HepG2 (cell line): ENCODE data around the gene ZNF490. TPM values are rescaled to one million over a fixed set of nuclear protein-coding genes. Genes with fewer than 3 reads are reported as not detected.
A peak's percentile ranks its signal among the peaks of the same experiment; 100 is the strongest.

Experiments
- DPF2 ChIP-seq: sonication (generic); formaldehyde crosslinking; IDR thresholded peaks from 2 replicates; pipeline ENCODE4 v1.4.0; 2020; ENCODE audit warnings: mild to moderate bottlenecking, low read depth, missing genetic modification reagents, borderline replicate concordance
- EED ChIP-seq: sonication (generic); formaldehyde crosslinking; IDR thresholded peaks from 2 replicates; pipeline ENCODE4 v1.5.0; 2020; ENCODE audit warnings: mild to moderate bottlenecking, missing genetic modification reagents
- HHEX ChIP-seq: IDR thresholded peaks from 2 replicates; pipeline ENCODE4 v1.6.1; 2016; ENCODE audit warnings: control low read depth
- IKZF1 ChIP-seq: fragments of 450-650 bp; IDR thresholded peaks from 2 replicates; pipeline ENCODE4 v1.7.1; 2016
- MEIS2 ChIP-seq: sonication (generic); formaldehyde crosslinking; IDR thresholded peaks from 2 replicates; pipeline ENCODE4 v1.9.0; 2021; ENCODE audit warnings: mild to moderate bottlenecking, missing genetic modification reagents
- NBN ChIP-seq: fragments of 450-650 bp; conservative IDR thresholded peaks from 2 replicates; pipeline ENCODE4 v1.6.1; 2017
- RBAK ChIP-seq: sonication (generic); formaldehyde crosslinking; IDR thresholded peaks from 2 replicates; pipeline ENCODE4 v1.5.1; 2020; ENCODE audit warnings: mild to moderate bottlenecking, missing genetic modification reagents
- RXRA ChIP-seq: sonication (generic); formaldehyde crosslinking; IDR thresholded peaks from 2 replicates; pipeline ENCODE4 v1.5.1; 2020; ENCODE audit warnings: missing genetic modification reagents
- TBX3 ChIP-seq: fragments of 450-650 bp; IDR thresholded peaks from 2 replicates; pipeline ENCODE4 v1.6.1; 2017; ENCODE audit warnings: antibody characterized with exemption, mild to moderate bottlenecking, inconsistent platforms, borderline replicate concordance
- ZFP36L1 ChIP-seq: sonication (generic); formaldehyde crosslinking; IDR thresholded peaks from 2 replicates; pipeline ENCODE4 v1.8.0; 2022; ENCODE audit warnings: mild to moderate bottlenecking, missing genetic modification reagents, moderate library complexity
- ZFP36L2 ChIP-seq: sonication (generic); formaldehyde crosslinking; IDR thresholded peaks from 2 replicates; pipeline ENCODE4 v1.4.0; 2020; ENCODE audit warnings: missing genetic modification reagents
- ZFP82 ChIP-seq: sonication (generic); formaldehyde crosslinking; IDR thresholded peaks from 2 replicates; pipeline ENCODE4 v1.5.1; 2020; ENCODE audit warnings: mild to moderate bottlenecking, missing genetic modification reagents, borderline replicate concordance
- ZIK1 ChIP-seq: sonication (generic); formaldehyde crosslinking; IDR thresholded peaks from 2 replicates; pipeline ENCODE4 v1.5.0; 2020; ENCODE audit warnings: mild to moderate bottlenecking, low read depth, missing genetic modification reagents, borderline replicate concordance
- ZNF136 ChIP-seq: sonication (generic); formaldehyde crosslinking; IDR thresholded peaks from 2 replicates; pipeline ENCODE4 v1.8.1; 2022; ENCODE audit warnings: low read depth, mild to moderate bottlenecking, moderate library complexity, missing genetic modification reagents
- ZNF205 ChIP-seq: IDR thresholded peaks from 2 replicates; pipeline ENCODE4 v1.6.1; 2018; ENCODE audit warnings: missing biosample characterization, missing genetic modification reagents
- ZNF263 ChIP-seq: sonication (generic); formaldehyde crosslinking; IDR thresholded peaks from 2 replicates; pipeline ENCODE4 v1.4.0; 2020; ENCODE audit warnings: missing genetic modification reagents
- ZNF33B ChIP-seq: sonication (generic); formaldehyde crosslinking; IDR thresholded peaks from 2 replicates; pipeline ENCODE4 v1.5.1; 2020; ENCODE audit warnings: mild to moderate bottlenecking, missing genetic modification reagents
- ZNF468 ChIP-seq: sonication (generic); formaldehyde crosslinking; IDR thresholded peaks from 2 replicates; pipeline ENCODE4 v1.8.0; 2022; ENCODE audit warnings: mild to moderate bottlenecking, moderate library complexity, missing genetic modification reagents
- ZNF569 ChIP-seq: sonication (generic); formaldehyde crosslinking; IDR thresholded peaks from 2 replicates; pipeline ENCODE4 v1.5.0; 2020; ENCODE audit warnings: mild to moderate bottlenecking, missing genetic modification reagents, moderate library complexity, borderline replicate concordance
- ZNF616 ChIP-seq: sonication (generic); formaldehyde crosslinking; IDR thresholded peaks from 2 replicates; pipeline ENCODE4 v1.5.0; 2020; ENCODE audit warnings: low read depth, mild to moderate bottlenecking, missing genetic modification reagents
- ZNF660 ChIP-seq: sonication (generic); formaldehyde crosslinking; IDR thresholded peaks from 2 replicates; pipeline ENCODE4 v1.5.1; 2020; ENCODE audit warnings: mild to moderate bottlenecking, low read depth, missing genetic modification reagents, borderline replicate concordance
- polyA plus RNA-seq, 8 experiments: library from polyadenylated mRNA; depleted of rRNA in 3 of 8; stranded (reverse) in 7 of 8; unstranded in 1 of 8; fragments of >200 nt; fragmentation: Illumina TruSeq in 4 of 8; extraction: Trizol in 4 of 8; gene quantifications; 2 replicates each; pipeline versions ENCODE4 v1.2.1 to v1.2.3, GENCODE V29; 2011 to 2016; ENCODE audit warnings: low read depth in 4 of 8, missing spikeins in 1 of 8, mixed read lengths in 1 of 8; ENCODE audit not compliant: insufficient read depth in 1 of 8
- total RNA-seq, 5 experiments: library from RNA; depleted of rRNA; stranded (reverse); fragments of >200 nt; fragmentation: Illumina TruSeq; extraction: Trizol; gene quantifications; 2 replicates each; pipeline ENCODE4 v1.2.3, GENCODE V29; 2016; ENCODE audit warnings: low read depth in 1 of 5
- TF ChIP-seq, protein P1 (sequence below): sonication (generic); formaldehyde crosslinking; IDR thresholded peaks from 2 replicates; pipeline ENCODE4; 2020; ENCODE audit warnings: missing genetic modification reagents, mild to moderate bottlenecking, borderline replicate concordance
- TF ChIP-seq, protein P2 (sequence below): sonication (generic); formaldehyde crosslinking; IDR thresholded peaks from 2 replicates; pipeline ENCODE4 v1.4.0; 2020; ENCODE audit warnings: missing genetic modification reagents, borderline replicate concordance
- TF ChIP-seq, protein P3 (sequence below): sonication (generic); formaldehyde crosslinking; conservative IDR thresholded peaks from 2 replicates; pipeline ENCODE4 v1.4.0; 2020; ENCODE audit warnings: missing genetic modification reagents

ZNF490 gene
- total and polyA plus RNA-seq, 2 of the 13 experiments (the other 11 are each of a cell fraction or from before 2014, with no cell fraction given) = 1.3 to 2.9 TPM

DNA sequence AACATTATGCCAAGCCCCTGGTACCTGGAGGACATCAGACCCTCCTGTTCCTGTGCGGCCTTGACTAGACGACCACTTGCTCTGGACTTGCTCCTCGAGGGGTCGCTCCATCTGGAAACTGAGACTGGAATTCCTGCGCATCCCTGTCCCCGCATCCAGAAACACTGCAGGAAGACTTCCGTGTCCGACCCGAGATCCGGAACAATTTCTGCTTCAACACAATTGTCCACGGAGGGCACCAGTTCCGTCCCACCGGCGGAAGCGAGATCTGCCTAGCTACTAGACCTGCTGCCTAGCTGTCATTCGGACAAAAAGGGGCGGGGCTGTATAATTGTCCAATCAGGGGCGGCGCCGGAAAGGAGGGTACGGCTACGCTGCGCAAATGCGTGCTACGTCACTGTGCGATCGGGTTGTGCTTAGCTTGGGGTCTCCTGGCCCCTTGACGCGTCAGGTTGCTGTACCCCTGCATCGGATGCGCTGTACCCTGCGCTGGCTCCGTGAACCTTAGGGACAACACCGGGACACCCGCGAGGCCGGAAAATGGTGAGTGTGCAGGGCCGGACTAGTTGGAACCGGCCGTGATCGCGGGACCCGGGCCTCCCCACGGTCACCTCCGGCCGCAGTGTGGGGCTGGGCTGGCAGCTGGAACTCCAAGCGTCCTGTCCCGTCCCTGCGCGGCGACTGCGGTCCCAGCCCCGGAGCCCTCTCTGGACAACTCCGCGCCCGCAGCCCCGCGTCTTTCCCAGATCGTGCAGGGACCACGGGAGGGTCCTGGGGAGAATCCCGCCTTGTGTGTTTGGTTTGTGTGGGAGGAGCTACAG lies at the start of gene ZNF490, which contains the start of gene ZNF791 (continued):
- TF ChIP-seq ZFP82 = 0 out of 2 replicates have a peak, but pooled peaks have one; percentile 77
- TF ChIP-seq, protein P1, sequence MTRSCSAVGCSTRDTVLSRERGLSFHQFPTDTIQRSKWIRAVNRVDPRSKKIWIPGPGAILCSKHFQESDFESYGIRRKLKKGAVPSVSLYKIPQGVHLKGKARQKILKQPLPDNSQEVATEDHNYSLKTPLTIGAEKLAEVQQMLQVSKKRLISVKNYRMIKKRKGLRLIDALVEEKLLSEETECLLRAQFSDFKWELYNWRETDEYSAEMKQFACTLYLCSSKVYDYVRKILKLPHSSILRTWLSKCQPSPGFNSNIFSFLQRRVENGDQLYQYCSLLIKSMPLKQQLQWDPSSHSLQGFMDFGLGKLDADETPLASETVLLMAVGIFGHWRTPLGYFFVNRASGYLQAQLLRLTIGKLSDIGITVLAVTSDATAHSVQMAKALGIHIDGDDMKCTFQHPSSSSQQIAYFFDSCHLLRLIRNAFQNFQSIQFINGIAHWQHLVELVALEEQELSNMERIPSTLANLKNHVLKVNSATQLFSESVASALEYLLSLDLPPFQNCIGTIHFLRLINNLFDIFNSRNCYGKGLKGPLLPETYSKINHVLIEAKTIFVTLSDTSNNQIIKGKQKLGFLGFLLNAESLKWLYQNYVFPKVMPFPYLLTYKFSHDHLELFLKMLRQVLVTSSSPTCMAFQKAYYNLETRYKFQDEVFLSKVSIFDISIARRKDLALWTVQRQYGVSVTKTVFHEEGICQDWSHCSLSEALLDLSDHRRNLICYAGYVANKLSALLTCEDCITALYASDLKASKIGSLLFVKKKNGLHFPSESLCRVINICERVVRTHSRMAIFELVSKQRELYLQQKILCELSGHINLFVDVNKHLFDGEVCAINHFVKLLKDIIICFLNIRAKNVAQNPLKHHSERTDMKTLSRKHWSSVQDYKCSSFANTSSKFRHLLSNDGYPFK = peak; percentile 91; the same call in 1 of the 2 replicates
- 0 out of 2 replicates have a peak, but pooled peaks have one; percentile 40 for TF ChIP-seq EED (CRISPR knock-in tag)
- TF ChIP-seq DPF2 = no peak; the same call in 1 of the 2 replicates
- no peak for TF ChIP-seq NBN
- TF ChIP-seq ZNF660 (CRISPR knock-in tag) = no peak
- TF ChIP-seq ZNF616 (CRISPR knock-in tag) = peak; percentile 52; the same call in 1 of the 2 replicates
- TF ChIP-seq ZNF33B (CRISPR knock-in tag) = no peak
- TF ChIP-seq HHEX (CRISPR knock-in tag) = no peak
- 0 out of 2 replicates have a peak, but pooled peaks have one; percentile 51 for TF ChIP-seq ZNF205 (CRISPR knock-in tag)
- no peak for TF ChIP-seq ZNF468 (CRISPR knock-in tag)
- no peak for TF ChIP-seq ZNF263 (CRISPR knock-in tag)
- TF ChIP-seq RXRA (CRISPR knock-in tag) = peak; percentile 42
- TF ChIP-seq IKZF1 = no peak
- TF ChIP-seq, protein P2, sequence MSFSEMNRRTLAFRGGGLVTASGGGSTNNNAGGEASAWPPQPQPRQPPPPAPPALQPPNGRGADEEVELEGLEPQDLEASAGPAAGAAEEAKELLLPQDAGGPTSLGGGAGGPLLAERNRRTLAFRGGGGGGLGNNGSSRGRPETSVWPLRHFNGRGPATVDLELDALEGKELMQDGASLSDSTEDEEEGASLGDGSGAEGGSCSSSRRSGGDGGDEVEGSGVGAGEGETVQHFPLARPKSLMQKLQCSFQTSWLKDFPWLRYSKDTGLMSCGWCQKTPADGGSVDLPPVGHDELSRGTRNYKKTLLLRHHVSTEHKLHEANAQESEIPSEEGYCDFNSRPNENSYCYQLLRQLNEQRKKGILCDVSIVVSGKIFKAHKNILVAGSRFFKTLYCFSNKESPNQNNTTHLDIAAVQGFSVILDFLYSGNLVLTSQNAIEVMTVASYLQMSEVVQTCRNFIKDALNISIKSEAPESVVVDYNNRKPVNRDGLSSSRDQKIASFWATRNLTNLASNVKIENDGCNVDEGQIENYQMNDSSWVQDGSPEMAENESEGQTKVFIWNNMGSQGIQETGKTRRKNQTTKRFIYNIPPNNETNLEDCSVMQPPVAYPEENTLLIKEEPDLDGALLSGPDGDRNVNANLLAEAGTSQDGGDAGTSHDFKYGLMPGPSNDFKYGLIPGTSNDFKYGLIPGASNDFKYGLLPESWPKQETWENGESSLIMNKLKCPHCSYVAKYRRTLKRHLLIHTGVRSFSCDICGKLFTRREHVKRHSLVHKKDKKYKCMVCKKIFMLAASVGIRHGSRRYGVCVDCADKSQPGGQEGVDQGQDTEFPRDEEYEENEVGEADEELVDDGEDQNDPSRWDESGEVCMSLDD (CRISPR knock-in tag) = peak; percentile 56; the same call in 1 of the 2 replicates
- peak; percentile 61; the same call in 1 of the 2 replicates for TF ChIP-seq ZNF136 (CRISPR knock-in tag)
- 0 out of 2 replicates have a peak, but pooled peaks have one; percentile 34 for TF ChIP-seq MEIS2
- no peak for TF ChIP-seq RBAK (CRISPR knock-in tag)
- TF ChIP-seq, protein P3, sequence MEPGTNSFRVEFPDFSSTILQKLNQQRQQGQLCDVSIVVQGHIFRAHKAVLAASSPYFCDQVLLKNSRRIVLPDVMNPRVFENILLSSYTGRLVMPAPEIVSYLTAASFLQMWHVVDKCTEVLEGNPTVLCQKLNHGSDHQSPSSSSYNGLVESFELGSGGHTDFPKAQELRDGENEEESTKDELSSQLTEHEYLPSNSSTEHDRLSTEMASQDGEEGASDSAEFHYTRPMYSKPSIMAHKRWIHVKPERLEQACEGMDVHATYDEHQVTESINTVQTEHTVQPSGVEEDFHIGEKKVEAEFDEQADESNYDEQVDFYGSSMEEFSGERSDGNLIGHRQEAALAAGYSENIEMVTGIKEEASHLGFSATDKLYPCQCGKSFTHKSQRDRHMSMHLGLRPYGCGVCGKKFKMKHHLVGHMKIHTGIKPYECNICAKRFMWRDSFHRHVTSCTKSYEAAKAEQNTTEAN = no peak
- TF ChIP-seq ZNF569 (CRISPR knock-in tag) = no peak
- TF ChIP-seq ZIK1 (CRISPR knock-in tag) = 0 out of 2 replicates have a peak, but pooled peaks have one; percentile 88
- TF ChIP-seq ZFP36L2 (CRISPR knock-in tag) = no peak
- TF ChIP-seq ZFP36L1 (CRISPR knock-in tag) = no peak; the same call in 1 of the 2 replicates
- no peak for TF ChIP-seq TBX3
